Measurements from ENCODE around the gene HORMAD2.

- no peak for TF ChIP-seq CTCF (IDR thresholded peaks at IDR 0.05)
- TF ChIP-seq POLR2A (IDR thresholded peaks at IDR 0.05) = no peak
Measured at GRCh38 chr22:30057375-30057774, 22.9 kb upstream of the HORMAD2 start.
